GM20000 (cell line): Measurements from ENCODE around the gene CCDC175.

Experiments used
- DNase-seq: peaks from one replicate; pipeline ENCODE4 v3.0.0; 2012; ENCODE audit warnings: low spot score
- TF ChIP-seq, protein P1 (sequence below): IDR thresholded peaks from 2 replicates; pipeline ENCODE4 v1.5.1; 2012; ENCODE audit warnings: mild to moderate bottlenecking, control low read depth; ENCODE audit errors: extremely low read depth, missing control alignments

The CCDC175 gene

GRCh38 chr14:59458486-59458885 lies 118.1 kb downstream of the CCDC175 start:
- DNase-seq, result no peak
- TF ChIP-seq, protein P1, sequence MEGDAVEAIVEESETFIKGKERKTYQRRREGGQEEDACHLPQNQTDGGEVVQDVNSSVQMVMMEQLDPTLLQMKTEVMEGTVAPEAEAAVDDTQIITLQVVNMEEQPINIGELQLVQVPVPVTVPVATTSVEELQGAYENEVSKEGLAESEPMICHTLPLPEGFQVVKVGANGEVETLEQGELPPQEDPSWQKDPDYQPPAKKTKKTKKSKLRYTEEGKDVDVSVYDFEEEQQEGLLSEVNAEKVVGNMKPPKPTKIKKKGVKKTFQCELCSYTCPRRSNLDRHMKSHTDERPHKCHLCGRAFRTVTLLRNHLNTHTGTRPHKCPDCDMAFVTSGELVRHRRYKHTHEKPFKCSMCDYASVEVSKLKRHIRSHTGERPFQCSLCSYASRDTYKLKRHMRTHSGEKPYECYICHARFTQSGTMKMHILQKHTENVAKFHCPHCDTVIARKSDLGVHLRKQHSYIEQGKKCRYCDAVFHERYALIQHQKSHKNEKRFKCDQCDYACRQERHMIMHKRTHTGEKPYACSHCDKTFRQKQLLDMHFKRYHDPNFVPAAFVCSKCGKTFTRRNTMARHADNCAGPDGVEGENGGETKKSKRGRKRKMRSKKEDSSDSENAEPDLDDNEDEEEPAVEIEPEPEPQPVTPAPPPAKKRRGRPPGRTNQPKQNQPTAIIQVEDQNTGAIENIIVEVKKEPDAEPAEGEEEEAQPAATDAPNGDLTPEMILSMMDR, result no peak

- TF ChIP-seq, protein P1, result no peak
- no peak for DNase-seq
These were observed 121.2 kb downstream of the CCDC175 start for GRCh38 chr14:59455411-59455810.
